Astrocyte of the cerebellum (primary cell): ENCODE data around the gene ALAS1.

ENCODE experiments used
- DNase-seq: peaks from one replicate; pipeline ENCODE4 v3.0.0-alpha.2; 2011; ENCODE audit warnings: low read depth
- H3K4me3 ChIP-seq: 2 replicates; pipeline ENCODE4 v1.5.1; 2011; ENCODE audit warnings: mild to moderate bottlenecking, low read depth, low read length, moderate library complexity
- in situ Hi-C: cut with HindIII; loops from 2 replicates; pipeline ENCODE4 v1.10.0; 2017; ENCODE audit warnings: low sequenced_read_pairs
- TF ChIP-seq, protein P1 (sequence below): IDR thresholded peaks from 2 replicates; pipeline ENCODE4 v1.5.1; 2012; ENCODE audit warnings: low read length, low read depth, moderate library complexity, mild to moderate bottlenecking; ENCODE audit errors: missing control alignments

The ALAS1 gene

DNA sequence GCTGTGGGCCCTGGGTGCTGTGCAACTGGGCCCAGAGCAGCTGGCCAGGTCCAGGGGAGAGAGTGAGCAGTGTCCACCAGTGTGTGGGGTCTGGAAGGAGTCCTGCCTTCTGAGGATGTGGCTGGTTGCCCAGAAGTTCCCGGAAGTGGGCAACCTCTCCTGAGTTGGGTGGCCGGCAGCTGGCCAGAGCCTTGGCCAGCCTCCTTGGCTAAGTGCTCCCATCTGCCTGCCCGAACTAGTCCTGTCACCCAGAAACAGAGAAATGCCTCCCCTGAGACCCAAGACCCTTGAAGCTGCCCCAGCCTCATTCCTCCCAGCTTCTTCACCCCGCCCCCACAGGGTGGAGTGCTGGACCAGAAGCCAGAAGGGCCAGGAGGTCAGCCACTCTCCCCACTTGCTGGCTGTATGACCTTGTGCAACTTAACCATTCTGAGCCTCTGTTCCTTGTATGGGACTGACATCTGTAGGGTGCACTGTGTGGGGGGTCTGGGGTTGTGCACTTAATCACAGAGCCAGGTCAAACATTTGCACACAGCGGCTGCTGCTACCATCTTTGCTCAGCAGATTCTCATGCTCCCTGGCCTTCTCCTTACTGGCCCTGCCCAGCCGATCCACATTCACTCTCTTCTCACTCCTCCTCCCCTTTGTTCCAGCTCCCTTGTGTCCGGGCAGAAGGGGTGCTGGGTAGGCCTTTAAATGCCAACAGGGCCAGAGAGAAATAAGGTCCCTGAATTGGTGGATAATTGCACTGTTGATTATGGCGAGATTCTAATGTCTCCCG, 7.5 kb upstream of the ALAS1 start:
- TF ChIP-seq, protein P1, sequence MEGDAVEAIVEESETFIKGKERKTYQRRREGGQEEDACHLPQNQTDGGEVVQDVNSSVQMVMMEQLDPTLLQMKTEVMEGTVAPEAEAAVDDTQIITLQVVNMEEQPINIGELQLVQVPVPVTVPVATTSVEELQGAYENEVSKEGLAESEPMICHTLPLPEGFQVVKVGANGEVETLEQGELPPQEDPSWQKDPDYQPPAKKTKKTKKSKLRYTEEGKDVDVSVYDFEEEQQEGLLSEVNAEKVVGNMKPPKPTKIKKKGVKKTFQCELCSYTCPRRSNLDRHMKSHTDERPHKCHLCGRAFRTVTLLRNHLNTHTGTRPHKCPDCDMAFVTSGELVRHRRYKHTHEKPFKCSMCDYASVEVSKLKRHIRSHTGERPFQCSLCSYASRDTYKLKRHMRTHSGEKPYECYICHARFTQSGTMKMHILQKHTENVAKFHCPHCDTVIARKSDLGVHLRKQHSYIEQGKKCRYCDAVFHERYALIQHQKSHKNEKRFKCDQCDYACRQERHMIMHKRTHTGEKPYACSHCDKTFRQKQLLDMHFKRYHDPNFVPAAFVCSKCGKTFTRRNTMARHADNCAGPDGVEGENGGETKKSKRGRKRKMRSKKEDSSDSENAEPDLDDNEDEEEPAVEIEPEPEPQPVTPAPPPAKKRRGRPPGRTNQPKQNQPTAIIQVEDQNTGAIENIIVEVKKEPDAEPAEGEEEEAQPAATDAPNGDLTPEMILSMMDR: no peak
- in situ Hi-C loops: no loop called here
- H3K4me3 ChIP-seq: no peak overlapping the region
- peak; percentile 31 for DNase-seq

DNA sequence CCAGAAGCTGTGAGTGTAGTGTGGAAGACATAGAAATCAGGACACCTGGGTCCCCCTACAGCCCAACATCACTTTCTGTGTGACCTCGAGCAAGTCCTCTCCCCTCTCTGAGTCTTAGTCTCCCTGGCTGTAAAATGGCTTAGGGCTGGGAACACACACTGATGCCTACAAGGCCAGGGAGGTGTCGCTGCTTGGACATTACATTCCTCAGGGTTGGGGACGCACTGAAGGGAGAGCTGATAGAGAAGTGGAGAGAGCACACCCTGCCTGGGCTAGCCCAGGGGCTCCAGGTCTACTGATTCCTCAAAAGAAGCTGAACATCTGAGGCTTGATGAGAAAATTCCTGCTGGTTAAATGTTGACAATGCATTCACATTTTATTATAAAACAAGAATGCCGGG, 6.3 kb upstream of the ALAS1 start:
- TF ChIP-seq, protein P1: no peak
- H3K4me3 ChIP-seq: no peak overlapping the region
- in situ Hi-C loops: no loop called here
- DNase-seq: no peak

DNA sequence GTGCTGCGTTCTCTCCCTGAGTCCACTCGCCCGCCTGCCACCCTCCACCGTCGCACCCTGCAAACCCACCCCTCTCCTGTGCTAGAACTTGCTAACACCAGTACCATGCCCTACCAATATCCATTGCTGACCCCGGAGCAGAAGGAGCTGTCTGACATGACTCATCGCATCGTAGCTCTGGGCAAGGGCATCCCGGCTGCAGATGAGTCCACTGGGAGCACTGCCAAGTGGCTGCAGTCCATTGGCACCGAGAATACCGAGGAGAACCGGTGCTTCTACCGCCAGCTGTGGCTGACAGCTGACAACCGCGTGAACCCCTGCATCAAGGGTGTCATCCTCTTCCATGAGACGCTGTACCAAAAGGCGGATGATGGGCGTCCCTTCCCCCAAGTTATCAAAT, 4.9 kb upstream of the ALAS1 start:
- in situ Hi-C loops: no loop called here
- DNase-seq: no peak
- TF ChIP-seq, protein P1: no peak
- H3K4me3 ChIP-seq: no peak overlapping the region

DNA sequence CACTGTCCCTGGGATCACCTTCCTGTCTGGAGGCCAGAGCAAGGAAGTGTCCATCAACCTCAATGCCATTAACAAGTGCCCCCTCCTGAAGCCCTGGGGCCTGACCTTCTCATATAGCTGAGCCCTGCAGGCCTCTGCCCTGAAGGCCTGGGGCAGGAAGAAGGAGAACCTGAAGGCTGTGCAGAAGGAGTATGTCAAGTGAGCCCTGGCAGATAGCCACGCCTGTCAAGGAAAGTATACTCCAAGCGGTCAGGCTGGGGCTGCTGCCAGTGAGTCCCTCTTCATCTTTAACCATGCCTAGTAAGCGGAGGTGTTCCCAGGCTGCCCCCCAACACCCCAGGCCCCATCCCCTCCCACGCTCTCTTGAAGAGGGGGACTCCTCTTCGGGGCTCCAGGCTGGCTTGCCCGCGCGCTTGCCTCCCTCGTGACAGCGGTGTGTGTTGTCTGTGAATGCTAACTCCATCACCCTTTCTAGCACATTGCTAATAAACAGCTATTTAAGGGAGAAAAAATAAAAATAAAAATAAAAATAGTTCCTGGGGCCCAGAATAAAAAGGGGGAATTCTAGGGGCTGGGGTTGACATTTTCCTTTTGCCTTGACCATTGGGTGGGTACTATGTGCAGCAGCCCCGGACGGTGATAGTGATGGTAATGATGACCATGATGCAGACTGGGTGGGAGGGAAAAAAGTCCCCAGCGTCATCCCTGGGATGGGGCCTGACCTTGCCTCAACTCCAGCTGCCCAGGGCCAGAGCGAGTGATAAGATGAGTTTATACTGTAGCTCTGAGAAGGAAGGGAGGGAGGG, 3.3 kb upstream of the ALAS1 start:
- DNase-seq: no peak
- in situ Hi-C loops: no loop called here

DNA sequence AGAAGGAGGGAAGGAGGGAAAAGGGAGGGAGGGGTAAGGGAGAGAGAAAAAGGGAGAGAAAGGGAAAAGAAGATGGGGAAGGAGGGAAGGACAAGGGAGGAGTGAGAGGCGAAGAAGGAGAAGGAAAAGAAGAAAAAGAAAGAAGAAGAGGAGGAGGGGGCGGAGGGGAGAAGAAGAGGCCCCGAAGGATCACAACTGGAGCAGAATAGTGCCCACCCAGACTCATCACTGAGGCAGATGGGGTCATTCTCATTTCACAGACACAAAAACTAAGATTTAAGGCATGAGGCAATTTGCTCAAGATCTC, 2.7 kb upstream of the ALAS1 start:
- TF ChIP-seq, protein P1: no peak
- H3K4me3 ChIP-seq: no peak overlapping the region
- no peak for DNase-seq
- in situ Hi-C loops: no loop called here

More for the DNA sequence above, 3.3 kb upstream of the ALAS1 start:
- no peak overlapping the region for H3K4me3 ChIP-seq
- TF ChIP-seq, protein P1: no peak

DNA sequence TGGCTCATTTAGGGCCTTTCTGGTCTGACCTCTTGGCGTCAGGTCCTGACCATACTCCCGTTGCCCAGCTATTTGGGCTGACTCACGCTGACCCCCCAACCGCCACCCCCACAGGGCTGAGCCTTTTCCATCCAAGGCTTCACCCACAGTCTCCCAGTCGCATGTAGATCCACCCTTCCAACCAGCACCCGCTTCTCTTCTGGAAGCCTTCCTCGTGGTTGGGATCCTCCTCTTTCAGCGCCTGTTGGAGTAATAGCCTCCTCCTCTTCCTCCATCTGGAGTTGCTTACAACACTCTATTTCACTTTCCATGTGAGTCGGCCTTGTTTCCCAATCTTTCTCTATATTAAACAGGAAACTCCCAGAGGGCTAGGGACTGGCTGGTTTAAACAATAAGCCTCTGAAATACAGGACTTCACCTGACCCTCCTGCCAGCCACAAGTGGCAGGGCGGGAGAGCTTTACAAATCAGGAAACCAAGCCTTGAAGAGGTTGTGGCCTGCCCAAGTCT, 2.1 kb upstream of the ALAS1 start:
- TF ChIP-seq, protein P1: no peak
- H3K4me3 ChIP-seq: no peak overlapping the region
- no peak for DNase-seq
- in situ Hi-C loops: no loop called here
